Uterus (tissue), 4 donors: ENCODE data around the gene SERPINI1. TPM values are rescaled to one million over a fixed set of nuclear protein-coding genes. Genes with fewer than 3 reads are reported as not detected.

Experiments used
- DNase-seq, 2 donors: peaks; one replicate each; pipeline ENCODE4 v3.0.0-alpha.2; 2019 to 2020
- H3K27ac ChIP-seq, 2 donors: fragments of 200-600 bp; sonication (generic); 1 replicate in 1 of 2; 2 replicates in 1 of 2; pipeline ENCODE4 v1.5.1; 2016 to 2018
- H3K27me3 ChIP-seq, 2 donors: fragments of 200-600 bp; sonication (generic); one replicate each; pipeline ENCODE4 v1.5.1; 2018 to 2019; ENCODE audit warnings: control low read depth in 1 of 2
- H3K36me3 ChIP-seq, 2 donors: fragments of 200-600 bp; sonication (generic); one replicate each; pipeline ENCODE4 v1.5.1; 2019; ENCODE audit warnings: control low read depth in 1 of 2
- H3K4me1 ChIP-seq, 2 donors: fragments of 200-600 bp; sonication (generic); one replicate each; pipeline ENCODE4 v1.5.1; 2018 to 2019; ENCODE audit warnings: control low read depth in 1 of 2
- H3K4me3 ChIP-seq, 2 donors: fragments of 200-600 bp; sonication (generic); 1 replicate in 1 of 2; 2 replicates in 1 of 2; pipeline ENCODE4 v1.5.1; 2018 to 2019; ENCODE audit warnings: mild to moderate bottlenecking in 1 of 2
- H3K9me3 ChIP-seq, 2 donors: fragments of 200-600 bp; sonication (generic); one replicate each; pipeline ENCODE4 v1.5.1; 2019; ENCODE audit warnings: control low read depth in 1 of 2
- POLR2A ChIP-seq, 2 donors: fragments of 450-650 bp; IDR thresholded peaks; one replicate each; pipeline ENCODE4 v1.6.1; 2016; ENCODE audit warnings: antibody characterized with exemption in 2 of 2, mild to moderate bottlenecking in 1 of 2, moderate library complexity in 1 of 2
- intact Hi-C: fragments of 100-400 bp; cut with DNase I; formaldehyde crosslinking; loops from one replicate; pipeline ENCODE4 v1.15.1; 2023; ENCODE audit warnings: low total_unique reads
- total RNA-seq, 4 donors: library from RNA; depleted of rRNA in 3 of 4; stranded (reverse); fragments of >200 nt in 3 of 4; gene quantifications; one replicate each; pipeline versions ENCODE4 v1.1.0 to v1.2.4, GENCODE V29; 2014 to 2023
- TF ChIP-seq, protein P1 (sequence below), 4 experiments: fragments of 200-600 bp in 2 of 4; fragments of 450-650 bp in 2 of 4; sonication (generic) in 2 of 4; IDR thresholded peaks; one replicate each; pipeline ENCODE4 v1.5.1; 2016 to 2019; ENCODE audit warnings: antibody characterized with exemption in 4 of 4, mild to moderate bottlenecking in 2 of 4, moderate library complexity in 1 of 4
- donor health status: DM: yes; HTN: yes; CAD: no.

SERPINI1 gene
- total RNA-seq, 4 donors from 2014 or later = 2.9 to 35.0 (median 8.8) TPM

DNA sequence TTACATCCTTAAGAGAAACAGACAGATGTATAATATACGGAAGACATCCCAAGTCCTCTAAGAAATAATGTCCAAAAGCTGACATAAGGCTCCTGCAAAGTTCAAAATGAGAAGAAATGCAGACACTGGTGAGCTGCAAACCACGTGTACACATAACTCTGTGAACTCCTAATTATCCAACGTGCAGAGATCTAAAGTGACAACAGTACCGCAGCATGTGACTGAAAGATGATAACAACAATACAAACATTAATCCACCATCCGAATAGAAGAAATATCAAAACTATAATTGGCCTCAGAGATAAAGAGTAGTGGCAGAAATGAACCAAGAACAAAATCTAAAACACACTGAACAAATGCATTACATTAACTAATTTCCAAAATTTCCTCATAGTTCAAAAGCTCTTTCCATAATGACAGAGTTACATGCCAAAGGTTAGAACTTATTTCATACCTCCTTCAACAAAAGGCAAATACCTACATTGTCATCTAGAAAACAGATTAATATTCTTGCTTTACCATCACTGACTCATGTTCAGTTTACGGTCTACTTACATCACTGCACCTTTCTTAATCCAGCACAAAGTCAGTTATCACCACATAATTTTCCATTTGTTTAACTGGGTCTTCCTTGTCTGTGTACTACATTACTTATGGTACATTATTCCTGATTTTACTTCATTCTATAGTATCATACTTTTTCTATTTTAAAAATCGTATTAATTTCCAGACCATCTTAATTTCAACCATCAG, 3.0 kb upstream of the SERPINI1 start:
- no peak for DNase-seq
- TF ChIP-seq POLR2A (IDR thresholded peaks at IDR 0.05) = no peak
- intact Hi-C loops = no loop called here
- Histone ChIP-seq H3K27me3 (no peaks in the 10 kb centered on the region), H3K9me3 (no peaks in the 10 kb centered on the region), H3K4me1 (peaks cover 0 to 4% of the 10 kb centered on the region in 2 donors), H3K27ac (no peak overlapping the region), H3K4me3 (no peak overlapping the region), H3K36me3 (no peaks in the 10 kb centered on the region)

GRCh38 chr3:167733961-167734497, 1.5 kb upstream of the SERPINI1 start:
- H3K9me3 ChIP-seq = no peaks in the 10 kb centered on the region
- no peak for TF ChIP-seq POLR2A (IDR thresholded peaks at IDR 0.05)
- TF ChIP-seq, protein P1, sequence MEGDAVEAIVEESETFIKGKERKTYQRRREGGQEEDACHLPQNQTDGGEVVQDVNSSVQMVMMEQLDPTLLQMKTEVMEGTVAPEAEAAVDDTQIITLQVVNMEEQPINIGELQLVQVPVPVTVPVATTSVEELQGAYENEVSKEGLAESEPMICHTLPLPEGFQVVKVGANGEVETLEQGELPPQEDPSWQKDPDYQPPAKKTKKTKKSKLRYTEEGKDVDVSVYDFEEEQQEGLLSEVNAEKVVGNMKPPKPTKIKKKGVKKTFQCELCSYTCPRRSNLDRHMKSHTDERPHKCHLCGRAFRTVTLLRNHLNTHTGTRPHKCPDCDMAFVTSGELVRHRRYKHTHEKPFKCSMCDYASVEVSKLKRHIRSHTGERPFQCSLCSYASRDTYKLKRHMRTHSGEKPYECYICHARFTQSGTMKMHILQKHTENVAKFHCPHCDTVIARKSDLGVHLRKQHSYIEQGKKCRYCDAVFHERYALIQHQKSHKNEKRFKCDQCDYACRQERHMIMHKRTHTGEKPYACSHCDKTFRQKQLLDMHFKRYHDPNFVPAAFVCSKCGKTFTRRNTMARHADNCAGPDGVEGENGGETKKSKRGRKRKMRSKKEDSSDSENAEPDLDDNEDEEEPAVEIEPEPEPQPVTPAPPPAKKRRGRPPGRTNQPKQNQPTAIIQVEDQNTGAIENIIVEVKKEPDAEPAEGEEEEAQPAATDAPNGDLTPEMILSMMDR (IDR thresholded peaks at IDR 0.05) = no peak
- no peak for DNase-seq
- H3K4me1 ChIP-seq = peaks cover 0 to under 1% of the 10 kb centered on the region in 2 donors
- H3K4me3 ChIP-seq = peak overlapping the region; percentile 79 to 81
- no peaks in the 10 kb centered on the region for H3K36me3 ChIP-seq
- intact Hi-C loops = no loop called here
- peak overlapping the region; percentile 77 to 90 for H3K27ac ChIP-seq
- H3K27me3 ChIP-seq = no peaks in the 10 kb centered on the region

DNA sequence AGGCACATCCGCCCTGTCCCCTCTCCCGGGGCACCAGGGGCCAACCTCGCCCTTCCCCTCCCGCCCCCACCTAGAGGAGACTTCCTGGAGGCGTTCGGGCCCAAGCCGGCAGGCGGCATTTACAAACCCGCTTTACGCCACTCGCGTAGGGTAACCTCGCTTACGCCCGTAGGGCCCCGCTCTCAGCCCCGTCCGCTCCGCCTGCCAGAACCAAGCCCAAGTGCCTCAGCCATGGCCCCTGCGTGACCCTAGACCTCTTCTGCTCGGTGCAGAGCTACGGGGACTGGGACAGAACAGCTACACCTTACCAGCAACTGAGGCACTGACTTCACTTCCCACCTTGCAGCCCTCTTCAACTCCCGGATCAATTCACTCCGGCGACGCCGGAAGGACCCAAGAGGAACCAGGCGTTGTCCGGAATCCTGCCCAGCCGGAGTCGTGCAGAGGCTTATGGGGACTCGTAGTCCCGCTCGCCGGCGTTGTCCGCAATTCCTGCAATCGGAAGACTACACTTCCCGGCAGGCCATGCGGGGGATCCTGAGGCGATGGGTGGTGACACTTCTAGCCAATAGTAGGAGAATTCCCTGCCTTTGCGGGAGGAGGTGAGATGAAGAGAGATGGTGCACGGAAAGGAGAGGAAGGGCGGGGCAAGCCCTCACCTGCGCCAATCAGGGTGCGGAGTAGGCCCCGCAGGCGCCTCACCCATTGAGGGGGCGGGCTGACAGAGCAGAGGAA, 856 bp upstream of the SERPINI1 start, which contains the start of gene PDCD10:
TSS of gene PDCD10 (minus strand) at position 395 of the 735 bp plus-strand sequence. CDS start 14,735 bp downstream, outside the sequence.
- H3K36me3 ChIP-seq = no peaks in the 10 kb centered on the region
- H3K9me3 ChIP-seq = no peaks in the 10 kb centered on the region
- peak within 1 kb of the TSS; percentile 77 to 90 for H3K27ac ChIP-seq
- TF ChIP-seq, protein P1 (IDR thresholded peaks at IDR 0.05) = no peak
- TF ChIP-seq POLR2A (IDR thresholded peaks at IDR 0.05) = peak in 1 of 2 donors; percentile 58
- intact Hi-C loops = no loop called here
- no peaks in the 10 kb centered on the region for H3K4me1 ChIP-seq
- DNase-seq = peak; percentile 97 to 98
- H3K4me3 ChIP-seq = peak within 1 kb of the TSS; percentile 79 to 81
- H3K27me3 ChIP-seq = no peaks in the 10 kb centered on the region

GRCh38 chr3:167736264-167736787, 805 bp downstream of the SERPINI1 start:
- intact Hi-C loops = no loop called here
- Histone ChIP-seq H3K36me3 (no peaks in the 10 kb centered on the region), H3K27me3 (no peaks in the 10 kb centered on the region), H3K9me3 (no peaks in the 10 kb centered on the region), H3K27ac (peak overlapping the region in 1 of 2 donors; percentile 75), H3K4me1 (no peaks in the 10 kb centered on the region), H3K4me3 (peak overlapping the region; percentile 79 to 81)
- no peak for TF ChIP-seq POLR2A (IDR thresholded peaks at IDR 0.05)
- TF ChIP-seq, protein P1 (IDR thresholded peaks at IDR 0.05) = no peak
- no peak for DNase-seq

GRCh38 chr3:167736997-167737396, 1.5 kb downstream of the SERPINI1 start:
- no peak overlapping the region for H3K4me3 ChIP-seq
- H3K36me3 ChIP-seq = no peaks in the 10 kb centered on the region
- H3K4me1 ChIP-seq = no peaks in the 10 kb centered on the region
- no peak for DNase-seq
- TF ChIP-seq POLR2A (IDR thresholded peaks at IDR 0.05) = no peak
- TF ChIP-seq, protein P1 (IDR thresholded peaks at IDR 0.05) = no peak
- no peaks in the 10 kb centered on the region for H3K9me3 ChIP-seq
- H3K27ac ChIP-seq = no peak overlapping the region
- intact Hi-C loops = no loop called here
- no peaks in the 10 kb centered on the region for H3K27me3 ChIP-seq
